Neural progenitor cell (in vitro differentiated cells): ENCODE results near the gene SLC44A2. TPM values are rescaled to one million over a fixed set of nuclear protein-coding genes. Genes with fewer than 3 reads are reported as not detected.

Experiments
- DNase-seq: peaks from one replicate; pipeline ENCODE4 v3.0.0-alpha.2; 2016; ENCODE audit warnings: low spot score
- H2AFZ ChIP-seq: fragments of 200-600 bp; sonication (generic); replicated peaks from 2 replicates; pipeline ENCODE4 v1.6.1; 2016; ENCODE audit warnings: antibody characterized with exemption
- H3F3A ChIP-seq: fragments of 200-600 bp; sonication (generic); 2 replicates; pipeline ENCODE4 v1.6.1; 2016; ENCODE audit warnings: antibody characterized with exemption, low read depth
- H3K27ac ChIP-seq: fragments of 200-600 bp; sonication (generic); 2 replicates; pipeline ENCODE4 v1.5.1; 2016; ENCODE audit warnings: mild to moderate bottlenecking
- H3K27me3 ChIP-seq: fragments of 200-600 bp; sonication (generic); 2 replicates; pipeline ENCODE4 v1.6.1; 2016; ENCODE audit warnings: mild to moderate bottlenecking, moderate library complexity
- H3K36me3 ChIP-seq: fragments of 200-600 bp; sonication (generic); 2 replicates; pipeline ENCODE4 v1.5.1; 2016
- H3K4me1 ChIP-seq: fragments of 200-600 bp; sonication (generic); 2 replicates; pipeline ENCODE4 v1.6.1; 2016; ENCODE audit warnings: mixed run types
- H3K4me2 ChIP-seq: fragments of 200-600 bp; sonication (generic); 2 replicates; pipeline ENCODE4 v1.6.1; 2016
- H3K4me3 ChIP-seq: fragments of 200-600 bp; sonication (generic); 2 replicates; pipeline ENCODE4 v1.5.1; 2016
- H3K79me2 ChIP-seq: fragments of 200-600 bp; sonication (generic); 2 replicates; pipeline ENCODE4 v1.6.1; 2016; ENCODE audit warnings: low read depth
- H3K9ac ChIP-seq: fragments of 200-600 bp; sonication (generic); 2 replicates; pipeline ENCODE4 v1.6.1; 2016
- H3K9me3 ChIP-seq: fragments of 200-600 bp; sonication (generic); 2 replicates; pipeline ENCODE4 v1.5.1; 2016; ENCODE audit warnings: low read depth
- H4K20me1 ChIP-seq: fragments of 200-600 bp; sonication (generic); 2 replicates; pipeline ENCODE4 v1.6.1; 2016; ENCODE audit warnings: low read depth
- H3K27ac Mint-ChIP-seq: 3 replicates; pipeline ENCODE4 v1.8.0; 2021; ENCODE audit warnings: mixed read lengths
- H3K27me3 Mint-ChIP-seq: 2 replicates; pipeline ENCODE4 v1.8.0; 2022; ENCODE audit warnings: low read depth, mild to moderate bottlenecking, inconsistent platforms, moderate library complexity, mixed read lengths; ENCODE audit not compliant: insufficient read depth
- H3K36me3 Mint-ChIP-seq: 3 replicates; pipeline ENCODE4 v1.8.0; 2021; ENCODE audit warnings: mixed read lengths
- H3K4me1 Mint-ChIP-seq: 3 replicates; pipeline ENCODE4 v1.8.0; 2021; ENCODE audit warnings: mixed read lengths
- H3K4me3 Mint-ChIP-seq: 3 replicates; pipeline ENCODE4 v1.8.0; 2021; ENCODE audit warnings: mild to moderate bottlenecking, moderate library complexity, mixed read lengths
- H3K9me3 Mint-ChIP-seq: 3 replicates; pipeline ENCODE4 v1.8.0; 2020; ENCODE audit warnings: mixed read lengths
- CTCF ChIP-seq: fragments of 200-600 bp; sonication (generic); IDR thresholded peaks from 2 replicates; pipeline ENCODE4 v1.5.1; 2017; ENCODE audit warnings: antibody characterized with exemption, mild to moderate bottlenecking
- EZH2 ChIP-seq: fragments of 200-600 bp; sonication (generic); IDR thresholded peaks from 2 replicates; pipeline ENCODE4 v1.6.1; 2017; ENCODE audit warnings: antibody characterized with exemption, mild to moderate bottlenecking, moderate library complexity
- EZH2phosphoT487 ChIP-seq: fragments of 200-600 bp; sonication (generic); IDR thresholded peaks from 2 replicates; pipeline ENCODE4 v1.6.1; 2017; ENCODE audit warnings: antibody characterized with exemption
- total RNA-seq: library from RNA; depleted of rRNA; stranded (reverse); fragments of >200 nt; gene quantifications from 2 replicates; pipeline ENCODE4 v1.2.3, GENCODE V29; 2015; ENCODE audit warnings: low replicate concordance

Gene SLC44A2
- total RNA-seq, 1 donor from 2014 or later: 45.6 TPM

- H3K4me1 Mint-ChIP-seq: peaks cover 21% of the 10 kb centered on the region
- Histone ChIP-seq H3K4me2 (no peak overlapping the region), H3K9me3 (no peaks in the 10 kb centered on the region), H3K4me1 (no peaks in the 10 kb centered on the region), H3K27ac (no peak overlapping the region), H3K27me3 (no peaks in the 10 kb centered on the region), H4K20me1 (peaks cover 84% of the 10 kb centered on the region), H3K4me3 (no peak overlapping the region), H2AFZ (no peak overlapping the region), H3F3A (peaks cover 78% of the 10 kb centered on the region), H3K9ac (no peak overlapping the region), H3K36me3 (peaks cover 7% of the 10 kb centered on the region), H3K79me2 (no peaks in the 10 kb centered on the region)
- DNase-seq: no peak
- peaks cover 14% of the 10 kb centered on the region for H3K27me3 Mint-ChIP-seq
- H3K27ac Mint-ChIP-seq: no peak overlapping the region
- no peaks in the 10 kb centered on the region for H3K9me3 Mint-ChIP-seq
- no peak for TF ChIP-seq EZH2phosphoT487
- TF ChIP-seq EZH2: no peak
- TF ChIP-seq CTCF: no peak
- no peak overlapping the region for H3K4me3 Mint-ChIP-seq
- H3K36me3 Mint-ChIP-seq: peaks cover 27% of the 10 kb centered on the region
These were observed 67.4 kb downstream of the SLC44A2 start for GRCh38 chr19:10692673-10693264.

Other genes starting within 250 kb of the SLC44A2 start
- gene TYK2, start 245.0 kb upstream of the SLC44A2 start, total RNA-seq: 20.7 and 44.9 TPM in 2 replicates
- 142 and 211 TPM in 2 replicates for gene CDC37, start 222.0 kb upstream of the SLC44A2 start, total RNA-seq
- 0.37 and 1.5 TPM in 2 replicates for gene PDE4A, start 205.0 kb upstream of the SLC44A2 start, total RNA-seq
- gene KEAP1, start 122.2 kb upstream of the SLC44A2 start, total RNA-seq: 25.2 and 41.7 TPM in 2 replicates
- 0.15 and 1.1 TPM in 2 replicates for gene S1PR5, start 108.1 kb upstream of the SLC44A2 start, total RNA-seq
- 5.1 and 29.6 TPM in 2 replicates for gene ATG4D, start 81.6 kb upstream of the SLC44A2 start, total RNA-seq
- 16.4 and 27.4 TPM in 2 replicates for gene KRI1, start 59.5 kb upstream of the SLC44A2 start, total RNA-seq
- gene CDKN2D, start 56.6 kb upstream of the SLC44A2 start, total RNA-seq: 3.4 and 4.4 TPM in 2 replicates
- 3.6 and 3.9 TPM in 2 replicates for gene AP1M2, start 38.2 kb upstream of the SLC44A2 start, total RNA-seq
- gene ILF3, start 28.8 kb downstream of the SLC44A2 start, total RNA-seq: 477 and 633 TPM in 2 replicates
- 20.4 and 46.9 TPM in 2 replicates for gene QTRT1, start 75.9 kb downstream of the SLC44A2 start, total RNA-seq
- 49.9 and 101 TPM in 2 replicates for gene DNM2, start 92.5 kb downstream of the SLC44A2 start, total RNA-seq
- 27.0 and 57.9 TPM in 2 replicates for gene TMED1, start 210.7 kb downstream of the SLC44A2 start, total RNA-seq
- gene C19orf38, start 222.9 kb downstream of the SLC44A2 start, total RNA-seq: 0.62 TPM in 1 of 2 replicates, not detected in the other
- 34.4 and 97.5 TPM in 2 replicates for gene CARM1, start 246.0 kb downstream of the SLC44A2 start, total RNA-seq